SK-N-SH treated with all-trans-retinoic acid at 6 μM for 48 hours (cell line): ENCODE measurements around the gene ACTN4.

Experiments used
- ARNTL ChIP-seq: fragments of 450-650 bp; formaldehyde crosslinking; IDR thresholded peaks from 2 replicates; pipeline ENCODE4 v1.5.0; 2020; ENCODE audit warnings: low read depth, mild to moderate bottlenecking, moderate library complexity, borderline replicate concordance
- TCF4 ChIP-seq: fragments of 250-450 bp; sonication (Bioruptor Pico); IDR thresholded peaks from 2 replicates; pipeline ENCODE4 v1.8.0; 2021; ENCODE audit warnings: mild to moderate bottlenecking, moderate library complexity, borderline replicate concordance
- TOX ChIP-seq: fragments of 250-450 bp; sonication (Bioruptor Pico); IDR thresholded peaks from 2 replicates; pipeline ENCODE4 v1.8.0; 2021; ENCODE audit warnings: mild to moderate bottlenecking, moderate library complexity, borderline replicate concordance
- ZFP3 ChIP-seq: fragments of 250-450 bp; sonication (Bioruptor Pico); IDR thresholded peaks from 2 replicates; pipeline ENCODE4 v1.5.0; 2020; ENCODE audit warnings: mild to moderate bottlenecking, moderate library complexity
- ZNF565 ChIP-seq: fragments of 450-650 bp; formaldehyde crosslinking; conservative IDR thresholded peaks from 2 replicates; pipeline ENCODE4 v1.5.0; 2020; ENCODE audit warnings: low read depth, mild to moderate bottlenecking, moderate library complexity
- ZNF8 ChIP-seq: fragments of 450-650 bp; formaldehyde crosslinking; IDR thresholded peaks from 2 replicates; pipeline ENCODE4 v1.5.0; 2020; ENCODE audit warnings: mild to moderate bottlenecking, moderate library complexity
- TF ChIP-seq, protein P1 (sequence below): fragments of 250-450 bp; sonication (Bioruptor Pico); IDR thresholded peaks from 2 replicates; pipeline ENCODE4 v1.8.0; 2020; ENCODE audit warnings: mild to moderate bottlenecking, moderate library complexity, borderline replicate concordance

- TF ChIP-seq, protein P1, sequence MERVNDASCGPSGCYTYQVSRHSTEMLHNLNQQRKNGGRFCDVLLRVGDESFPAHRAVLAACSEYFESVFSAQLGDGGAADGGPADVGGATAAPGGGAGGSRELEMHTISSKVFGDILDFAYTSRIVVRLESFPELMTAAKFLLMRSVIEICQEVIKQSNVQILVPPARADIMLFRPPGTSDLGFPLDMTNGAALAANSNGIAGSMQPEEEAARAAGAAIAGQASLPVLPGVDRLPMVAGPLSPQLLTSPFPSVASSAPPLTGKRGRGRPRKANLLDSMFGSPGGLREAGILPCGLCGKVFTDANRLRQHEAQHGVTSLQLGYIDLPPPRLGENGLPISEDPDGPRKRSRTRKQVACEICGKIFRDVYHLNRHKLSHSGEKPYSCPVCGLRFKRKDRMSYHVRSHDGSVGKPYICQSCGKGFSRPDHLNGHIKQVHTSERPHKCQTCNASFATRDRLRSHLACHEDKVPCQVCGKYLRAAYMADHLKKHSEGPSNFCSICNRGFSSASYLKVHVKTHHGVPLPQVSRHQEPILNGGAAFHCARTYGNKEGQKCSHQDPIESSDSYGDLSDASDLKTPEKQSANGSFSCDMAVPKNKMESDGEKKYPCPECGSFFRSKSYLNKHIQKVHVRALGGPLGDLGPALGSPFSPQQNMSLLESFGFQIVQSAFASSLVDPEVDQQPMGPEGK (CRISPR knock-in tag) = no peak
- TF ChIP-seq TOX (CRISPR knock-in tag) = no peak
- no peak for TF ChIP-seq TCF4 (CRISPR knock-in tag)
- no peak for TF ChIP-seq ZFP3 (CRISPR knock-in tag)
- TF ChIP-seq ZNF565 (CRISPR knock-in tag) = no peak
- no peak for TF ChIP-seq ZNF8 (CRISPR knock-in tag)
- no peak for TF ChIP-seq ARNTL (CRISPR knock-in tag)
Observed at GRCh38 chr19:38629568-38629967, 17.9 kb upstream of the ACTN4 start.
